ENCODE measurements around the gene SAMMSON.

Gene SAMMSON

DNA sequence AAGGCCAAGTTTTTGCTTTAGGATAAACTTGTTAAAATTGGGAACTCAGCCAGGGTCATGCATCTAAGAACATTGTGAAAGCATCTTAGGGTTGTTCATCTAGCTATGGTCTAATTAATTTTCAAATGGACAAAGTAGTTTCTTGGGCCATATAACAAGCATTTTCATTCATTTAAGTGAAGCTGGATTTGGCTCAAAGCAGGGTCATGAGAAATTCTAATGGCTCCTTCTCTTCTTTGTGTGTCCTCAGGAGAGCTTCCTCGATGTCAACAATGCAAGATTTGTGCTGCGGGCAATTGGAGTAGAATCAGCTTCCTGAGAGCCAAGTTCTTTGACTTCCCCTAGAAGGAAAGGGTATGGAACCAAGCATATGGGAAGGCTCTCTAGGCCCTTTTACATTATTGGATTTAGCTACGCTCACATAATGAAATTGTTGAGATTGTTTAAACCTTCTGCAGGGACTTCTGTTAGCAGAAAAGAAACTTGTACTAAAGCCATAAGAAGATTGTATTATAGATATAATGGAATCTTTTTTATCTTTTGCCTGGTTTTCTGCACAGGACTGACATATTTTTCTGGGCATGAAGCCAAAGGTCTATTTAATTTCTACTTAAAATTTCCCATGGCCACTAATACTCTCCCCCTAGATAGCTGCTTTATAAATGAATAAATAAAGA is 1.8 kb upstream of the SAMMSON start:
- TF ChIP-seq FOXP2 (optimal IDR thresholded peaks at IDR 0.05; ENCODE audit: borderline replicate concordance, extremely low read depth, extremely low read length, insufficient read depth) (no peak), POLR2AphosphoS5 (IDR thresholded peaks at IDR 0.05; ENCODE audit: low read depth, low read length) (no peak), TAF1 (IDR thresholded peaks at IDR 0.05; ENCODE audit: borderline replicate concordance, insufficient read depth, low read length) (no peak), SIN3A (IDR thresholded peaks at IDR 0.05; ENCODE audit: borderline replicate concordance, insufficient read depth, low read length) (no peak)
- TF ChIP-seq, protein P1, sequence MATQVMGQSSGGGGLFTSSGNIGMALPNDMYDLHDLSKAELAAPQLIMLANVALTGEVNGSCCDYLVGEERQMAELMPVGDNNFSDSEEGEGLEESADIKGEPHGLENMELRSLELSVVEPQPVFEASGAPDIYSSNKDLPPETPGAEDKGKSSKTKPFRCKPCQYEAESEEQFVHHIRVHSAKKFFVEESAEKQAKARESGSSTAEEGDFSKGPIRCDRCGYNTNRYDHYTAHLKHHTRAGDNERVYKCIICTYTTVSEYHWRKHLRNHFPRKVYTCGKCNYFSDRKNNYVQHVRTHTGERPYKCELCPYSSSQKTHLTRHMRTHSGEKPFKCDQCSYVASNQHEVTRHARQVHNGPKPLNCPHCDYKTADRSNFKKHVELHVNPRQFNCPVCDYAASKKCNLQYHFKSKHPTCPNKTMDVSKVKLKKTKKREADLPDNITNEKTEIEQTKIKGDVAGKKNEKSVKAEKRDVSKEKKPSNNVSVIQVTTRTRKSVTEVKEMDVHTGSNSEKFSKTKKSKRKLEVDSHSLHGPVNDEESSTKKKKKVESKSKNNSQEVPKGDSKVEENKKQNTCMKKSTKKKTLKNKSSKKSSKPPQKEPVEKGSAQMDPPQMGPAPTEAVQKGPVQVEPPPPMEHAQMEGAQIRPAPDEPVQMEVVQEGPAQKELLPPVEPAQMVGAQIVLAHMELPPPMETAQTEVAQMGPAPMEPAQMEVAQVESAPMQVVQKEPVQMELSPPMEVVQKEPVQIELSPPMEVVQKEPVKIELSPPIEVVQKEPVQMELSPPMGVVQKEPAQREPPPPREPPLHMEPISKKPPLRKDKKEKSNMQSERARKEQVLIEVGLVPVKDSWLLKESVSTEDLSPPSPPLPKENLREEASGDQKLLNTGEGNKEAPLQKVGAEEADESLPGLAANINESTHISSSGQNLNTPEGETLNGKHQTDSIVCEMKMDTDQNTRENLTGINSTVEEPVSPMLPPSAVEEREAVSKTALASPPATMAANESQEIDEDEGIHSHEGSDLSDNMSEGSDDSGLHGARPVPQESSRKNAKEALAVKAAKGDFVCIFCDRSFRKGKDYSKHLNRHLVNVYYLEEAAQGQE (IDR thresholded peaks at IDR 0.05; ENCODE audit: insufficient read depth in 1 of 2, low read depth in 2 of 2, low read length in 2 of 2), result no peak

DNA sequence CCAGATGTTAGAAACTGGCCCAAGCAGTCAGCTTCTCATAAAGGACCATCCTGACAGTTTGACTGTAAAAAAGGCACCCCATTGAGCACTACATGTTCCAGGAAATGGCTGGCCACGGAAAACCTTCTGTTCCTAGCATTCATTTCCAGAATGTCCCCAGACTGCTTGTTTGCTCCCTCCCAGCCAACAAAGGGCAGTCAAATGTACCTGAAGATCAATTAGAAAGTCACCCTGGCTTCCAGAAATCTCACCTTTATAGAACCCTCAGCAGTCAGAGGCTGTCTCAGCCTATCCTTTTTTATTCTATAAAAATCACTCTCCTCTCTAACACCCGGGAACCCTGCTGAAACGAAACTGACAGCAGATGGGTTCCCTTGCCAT is 784 bp upstream of the SAMMSON start:
- TF ChIP-seq FOXP2 (optimal IDR thresholded peaks at IDR 0.05; ENCODE audit: borderline replicate concordance, extremely low read depth, extremely low read length, insufficient read depth) (no peak), POLR2AphosphoS5 (IDR thresholded peaks at IDR 0.05; ENCODE audit: low read depth, low read length) (no peak), TAF1 (IDR thresholded peaks at IDR 0.05; ENCODE audit: borderline replicate concordance, insufficient read depth, low read length) (no peak), SIN3A (IDR thresholded peaks at IDR 0.05; ENCODE audit: borderline replicate concordance, insufficient read depth, low read length) (no peak)
- TF ChIP-seq, protein P1 (IDR thresholded peaks at IDR 0.05; ENCODE audit: insufficient read depth in 1 of 2, low read depth in 2 of 2, low read length in 2 of 2), result no peak

DNA sequence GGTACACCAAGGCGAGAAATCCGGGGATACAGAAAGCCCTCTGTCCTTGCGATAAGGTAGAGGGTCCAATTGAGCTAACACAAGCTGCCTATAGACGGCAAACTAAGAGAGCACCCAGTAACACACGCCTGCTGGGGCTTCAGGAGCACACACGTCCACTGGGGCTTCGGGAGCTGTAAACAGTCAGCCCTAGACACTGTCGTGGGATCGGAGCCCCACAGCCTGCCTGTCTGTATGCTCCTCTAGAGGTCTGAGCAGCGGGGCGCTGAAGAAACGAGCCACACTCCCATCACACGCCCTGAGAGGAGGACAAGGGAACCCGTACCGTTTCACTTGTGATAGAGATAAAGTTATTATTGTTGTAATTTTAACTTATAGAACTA is 486 bp downstream of the SAMMSON start:
- TF ChIP-seq, protein P1 (IDR thresholded peaks at IDR 0.05; ENCODE audit: insufficient read depth in 1 of 2, low read depth in 2 of 2, low read length in 2 of 2), result no peak
- TF ChIP-seq TAF1 (IDR thresholded peaks at IDR 0.05; ENCODE audit: borderline replicate concordance, insufficient read depth, low read length) (no peak), FOXP2 (optimal IDR thresholded peaks at IDR 0.05; ENCODE audit: borderline replicate concordance, extremely low read depth, extremely low read length, insufficient read depth) (no peak), SIN3A (IDR thresholded peaks at IDR 0.05; ENCODE audit: borderline replicate concordance, insufficient read depth, low read length) (no peak), POLR2AphosphoS5 (IDR thresholded peaks at IDR 0.05; ENCODE audit: low read depth, low read length) (no peak)

DNA sequence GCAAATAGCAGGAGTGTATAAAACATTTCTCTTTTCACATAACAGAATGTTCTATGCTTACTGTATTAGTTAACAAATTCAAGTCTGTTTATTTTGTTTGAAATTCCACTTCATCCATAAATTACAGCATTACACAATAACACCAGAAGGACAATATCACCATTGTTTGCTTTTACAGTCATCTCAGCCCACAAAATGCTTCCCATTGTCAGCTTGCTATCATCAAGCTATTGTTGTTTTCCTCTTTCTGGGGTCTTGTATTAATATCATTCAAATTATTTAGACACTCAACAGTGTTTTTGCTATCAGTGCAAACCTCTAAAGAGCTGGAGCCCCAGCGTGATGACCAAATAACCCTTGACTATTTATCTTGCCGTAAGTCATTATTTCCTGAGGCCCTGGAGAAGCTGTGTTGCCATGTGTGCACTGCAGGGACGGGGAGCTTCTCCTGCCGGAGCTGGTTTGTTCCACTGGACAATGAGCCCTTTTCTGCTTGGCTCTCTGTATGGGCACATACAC is 1.1 kb downstream of the SAMMSON start:
- TF ChIP-seq SIN3A (IDR thresholded peaks at IDR 0.05; ENCODE audit: borderline replicate concordance, insufficient read depth, low read length), result no peak
- TF ChIP-seq TAF1 (IDR thresholded peaks at IDR 0.05; ENCODE audit: borderline replicate concordance, insufficient read depth, low read length), result no peak
- TF ChIP-seq, protein P1 (IDR thresholded peaks at IDR 0.05; ENCODE audit: insufficient read depth in 1 of 2, low read depth in 2 of 2, low read length in 2 of 2), result no peak
- TF ChIP-seq FOXP2 (optimal IDR thresholded peaks at IDR 0.05; ENCODE audit: borderline replicate concordance, extremely low read depth, extremely low read length, insufficient read depth), result no peak
